ENCODE results near the gene ATXN1. TPM values are rescaled to one million over a fixed set of nuclear protein-coding genes. Genes with fewer than 3 reads are reported as not detected.

ATXN1 gene
- total and polyA plus RNA-seq, 2 of the 8 experiments (the other 6 are each of a cell fraction or from before 2014, with no cell fraction given): 1.6 to 4.0 TPM

GRCh38 chr6:16582446-16583143 is 178.7 kb downstream of the ATXN1 start:
- POLR2A ChIA-PET (ENCODE audit: partially characterized antibody): no interaction called here
- H3K9me3 ChIP-seq (ENCODE audit: insufficient read depth in 2 of 2, low read depth in 1 of 2, low read length in 1 of 2): no peaks in the 10 kb centered on the region
- FAIRE-seq: no peak

More at GRCh38 chr6:16582446-16583143, 178.7 kb downstream of the ATXN1 start:
- Histone ChIP-seq H4K5ac (ENCODE audit: insufficient read length, low read depth, low read length) (no peak overlapping the region), H3K36me3 (ENCODE audit: control insufficient read depth in 2 of 4, insufficient read depth in 4 of 4, low read length in 3 of 4) (no peaks in the 10 kb centered on the region), H4K91ac (replicated peaks; ENCODE audit: insufficient read length, low read length) (no peak overlapping the region), H3K14ac (ENCODE audit: insufficient read length) (no peak overlapping the region), H3K27ac (ENCODE audit: low read depth, low read length) (no peak overlapping the region), H3K18ac (ENCODE audit: extremely low read depth, low read length) (no peak overlapping the region), H3K4me1 (replicated peaks in 1 of 4; ENCODE audit: control insufficient read depth in 3 of 4, insufficient read depth in 4 of 4, low read length in 3 of 4) (no peaks in the 10 kb centered on the region), H2BK12ac (ENCODE audit: low read depth, low read length) (no peak overlapping the region), H2AFZ (ENCODE audit: low read length) (no peak overlapping the region), H4K20me1 (replicated peaks in 1 of 2; ENCODE audit: control insufficient read depth in 1 of 2, insufficient read depth in 2 of 2, low read length in 2 of 2) (no peaks in the 10 kb centered on the region), H2BK20ac (ENCODE audit: low read length) (no peak overlapping the region), H3K23ac (ENCODE audit: insufficient read length) (no peak overlapping the region), H3K9ac (replicated peaks in 1 of 4; ENCODE audit: extremely low read depth in 1 of 4, low read depth in 3 of 4, low read length in 3 of 4) (no peak overlapping the region), H3K79me2 (ENCODE audit: control insufficient read depth in 1 of 2, insufficient read depth in 2 of 2, low read length in 2 of 2) (no peaks in the 10 kb centered on the region), H3K79me1 (ENCODE audit: low read depth, low read length) (no peaks in the 10 kb centered on the region; the same call in 1 of the 2 replicates), H3K4me2 (ENCODE audit: insufficient read depth in 1 of 2, low read depth in 2 of 2, low read length in 2 of 2) (no peak overlapping the region), H3K56ac (replicated peaks; ENCODE audit: insufficient read length, low read depth, low read length) (no peak overlapping the region), H3K4ac (replicated peaks; ENCODE audit: insufficient read length, low read depth, low read length) (no peak overlapping the region), H2BK5ac (ENCODE audit: low read depth, low read length) (no peak overlapping the region), H2AK5ac (ENCODE audit: low read depth, low read length) (no peak overlapping the region), H2BK15ac (ENCODE audit: low read length) (no peak overlapping the region), H3K27me3 (replicated peaks in 1 of 4; ENCODE audit: control insufficient read depth in 3 of 4, extremely low read depth in 1 of 4, insufficient read depth in 3 of 4, low read length in 3 of 4) (no peaks in the 10 kb centered on the region), H4K8ac (ENCODE audit: extremely low read depth, insufficient read depth, low read length) (no peak overlapping the region), H2BK120ac (replicated peaks; ENCODE audit: low read depth, low read length) (no peak overlapping the region), H3K23me2 (ENCODE audit: low read depth, low read length) (no peaks in the 10 kb centered on the region), H3K4me3 (ENCODE audit: extremely low read depth in 1 of 4, insufficient read depth in 2 of 4, low read depth in 3 of 4, low read length in 4 of 4) (no peak overlapping the region)
- CTCF ChIA-PET (ENCODE audit: partially characterized antibody): interaction anchor here (1.0 to 2.3 kb wide), 5 partner anchors 12 to 182 kb away, joined by 3 to 5 read pairs (median 3); no protein-coding TSS in a partner anchor
- DNase-seq (ENCODE audit: low read depth in 1 of 2, low spot score in 2 of 2): no peak
- WGBS, 2 experiments (ENCODE audit: extremely low coverage in 1 of 2, insufficient coverage in 1 of 2, insufficient read length in 1 of 2, insufficient replicate concordance in 2 of 2, low coverage in 1 of 2, low lambda C conversion rate in 2 of 2, missing lambda C conversion rate in 1 of 2): 96% methylated on average over 3 of the region's 3 CpGs; no CpG with 5 or more reads in 1 of the 2 experiments
- TF ChIP-seq EP300 (IDR thresholded peaks at IDR 0.05; ENCODE audit: borderline replicate concordance in 1 of 2, low read depth in 2 of 2, low read length in 2 of 2): no peak
